Renal cortical epithelial cell (primary cell): ENCODE results near the gene ALDH1L1. TPM values are rescaled to one million over a fixed set of nuclear protein-coding genes. Genes with fewer than 3 reads are reported as not detected.
A peak's percentile ranks its signal among the peaks of the same experiment; 100 is the strongest.
"Not testable (repeated sequence)": the region's sequence is repeated elsewhere in the genome, so short reads cannot be mapped to it uniquely, and the experiment has no call there.

ENCODE experiments used
- DNase-seq: peaks from one replicate; pipeline ENCODE4 v3.0.0-alpha.2; 2011; ENCODE audit warnings: low read depth
- total RNA-seq: library from RNA; depleted of rRNA; stranded (reverse); fragments of >200 nt; gene quantifications from 2 replicates; pipeline ENCODE4 v1.2.3, GENCODE V29; 2014

The ALDH1L1 gene
- total RNA-seq, 1 donor from 2014 or later: 4.6 TPM

GRCh38 chr3:126106336-126107202 is 73.8 kb downstream of the ALDH1L1 start:
- no peak for DNase-seq

GRCh38 chr3:126105691-126106187 is 74.6 kb downstream of the ALDH1L1 start:
- DNase-seq: no peak

- no peak for DNase-seq
Observed at GRCh38 chr3:126104742-126105605, 75.4 kb downstream of the ALDH1L1 start.

GRCh38 chr3:126104028-126104635 is 76.3 kb downstream of the ALDH1L1 start:
- no peak for DNase-seq

- no peak for DNase-seq
Observed at GRCh38 chr3:126103121-126104027, 77.0 kb downstream of the ALDH1L1 start.

GRCh38 chr3:126102530-126102951 is 77.8 kb downstream of the ALDH1L1 start:
- DNase-seq: no peak

- no peak for DNase-seq
Observed at GRCh38 chr3:126102011-126102410, 78.4 kb downstream of the ALDH1L1 start.

- DNase-seq: no peak
Observed at GRCh38 chr3:126101521-126101982, 78.8 kb downstream of the ALDH1L1 start.

- DNase-seq: peak; percentile 17
Observed at GRCh38 chr3:126100634-126101301, 79.6 kb downstream of the ALDH1L1 start.

GRCh38 chr3:126100269-126100633 is 80.1 kb downstream of the ALDH1L1 start:
- DNase-seq: no peak

GRCh38 chr3:126098391-126098858 is 82.0 kb downstream of the ALDH1L1 start:
- DNase-seq: no peak

GRCh38 chr3:126097801-126098200 is 82.6 kb downstream of the ALDH1L1 start:
- DNase-seq: no peak

GRCh38 chr3:126096274-126096673 is 84.1 kb downstream of the ALDH1L1 start:
- not testable (repeated sequence) for DNase-seq

- DNase-seq: not testable (repeated sequence)
Observed at GRCh38 chr3:126092128-126092527, 88.3 kb downstream of the ALDH1L1 start.

GRCh38 chr3:126087552-126088175 is 92.7 kb downstream of the ALDH1L1 start:
- no peak for DNase-seq

- no peak for DNase-seq
Observed at GRCh38 chr3:126085841-126086240, 94.5 kb downstream of the ALDH1L1 start.

- no peak for DNase-seq
Observed at GRCh38 chr3:126085276-126085675, 95.1 kb downstream of the ALDH1L1 start.

GRCh38 chr3:126084768-126085180 is 95.6 kb downstream of the ALDH1L1 start:
- DNase-seq: no peak

- DNase-seq: peak; percentile 54
Observed at GRCh38 chr3:126083913-126084767, 96.2 kb downstream of the ALDH1L1 start, which contains the start of gene SLC41A3. Gene SLC41A3, minus strand, starts transcription at chr3:126084124. Its CDS starts 15,905 bp downstream, at chr3:126068219.
